Neural progenitor cell (in vitro differentiated cells): ENCODE results near the gene COL25A1. TPM values are rescaled to one million over a fixed set of nuclear protein-coding genes. Genes with fewer than 3 reads are reported as not detected.
"Not testable (repeated sequence)": the region's sequence is repeated elsewhere in the genome, so short reads cannot be mapped to it uniquely, and the experiment has no call there.

ENCODE experiments used
- DNase-seq: peaks from one replicate; pipeline ENCODE4 v3.0.0-alpha.2; 2016; ENCODE audit warnings: low spot score
- H2AFZ ChIP-seq: fragments of 200-600 bp; sonication (generic); replicated peaks from 2 replicates; pipeline ENCODE4 v1.6.1; 2016; ENCODE audit warnings: antibody characterized with exemption
- H3F3A ChIP-seq: fragments of 200-600 bp; sonication (generic); 2 replicates; pipeline ENCODE4 v1.6.1; 2016; ENCODE audit warnings: antibody characterized with exemption, low read depth
- H3K27ac ChIP-seq: fragments of 200-600 bp; sonication (generic); 2 replicates; pipeline ENCODE4 v1.5.1; 2016; ENCODE audit warnings: mild to moderate bottlenecking
- H3K27me3 ChIP-seq: fragments of 200-600 bp; sonication (generic); 2 replicates; pipeline ENCODE4 v1.6.1; 2016; ENCODE audit warnings: mild to moderate bottlenecking, moderate library complexity
- H3K36me3 ChIP-seq: fragments of 200-600 bp; sonication (generic); 2 replicates; pipeline ENCODE4 v1.5.1; 2016
- H3K4me1 ChIP-seq: fragments of 200-600 bp; sonication (generic); 2 replicates; pipeline ENCODE4 v1.6.1; 2016; ENCODE audit warnings: mixed run types
- H3K4me2 ChIP-seq: fragments of 200-600 bp; sonication (generic); 2 replicates; pipeline ENCODE4 v1.6.1; 2016
- H3K4me3 ChIP-seq: fragments of 200-600 bp; sonication (generic); 2 replicates; pipeline ENCODE4 v1.5.1; 2016
- H3K79me2 ChIP-seq: fragments of 200-600 bp; sonication (generic); 2 replicates; pipeline ENCODE4 v1.6.1; 2016; ENCODE audit warnings: low read depth
- H3K9ac ChIP-seq: fragments of 200-600 bp; sonication (generic); 2 replicates; pipeline ENCODE4 v1.6.1; 2016
- H3K9me3 ChIP-seq: fragments of 200-600 bp; sonication (generic); 2 replicates; pipeline ENCODE4 v1.5.1; 2016; ENCODE audit warnings: low read depth
- H4K20me1 ChIP-seq: fragments of 200-600 bp; sonication (generic); 2 replicates; pipeline ENCODE4 v1.6.1; 2016; ENCODE audit warnings: low read depth
- H3K27ac Mint-ChIP-seq: 3 replicates; pipeline ENCODE4 v1.8.0; 2021; ENCODE audit warnings: mixed read lengths
- H3K27me3 Mint-ChIP-seq: 2 replicates; pipeline ENCODE4 v1.8.0; 2022; ENCODE audit warnings: low read depth, mild to moderate bottlenecking, inconsistent platforms, moderate library complexity, mixed read lengths; ENCODE audit not compliant: insufficient read depth
- H3K36me3 Mint-ChIP-seq: 3 replicates; pipeline ENCODE4 v1.8.0; 2021; ENCODE audit warnings: mixed read lengths
- H3K4me1 Mint-ChIP-seq: 3 replicates; pipeline ENCODE4 v1.8.0; 2021; ENCODE audit warnings: mixed read lengths
- H3K4me3 Mint-ChIP-seq: 3 replicates; pipeline ENCODE4 v1.8.0; 2021; ENCODE audit warnings: mild to moderate bottlenecking, moderate library complexity, mixed read lengths
- H3K9me3 Mint-ChIP-seq: 3 replicates; pipeline ENCODE4 v1.8.0; 2020; ENCODE audit warnings: mixed read lengths
- EZH2 ChIP-seq: fragments of 200-600 bp; sonication (generic); IDR thresholded peaks from 2 replicates; pipeline ENCODE4 v1.6.1; 2017; ENCODE audit warnings: antibody characterized with exemption, mild to moderate bottlenecking, moderate library complexity
- EZH2phosphoT487 ChIP-seq: fragments of 200-600 bp; sonication (generic); IDR thresholded peaks from 2 replicates; pipeline ENCODE4 v1.6.1; 2017; ENCODE audit warnings: antibody characterized with exemption
- total RNA-seq: library from RNA; depleted of rRNA; stranded (reverse); fragments of >200 nt; gene quantifications from 2 replicates; pipeline ENCODE4 v1.2.3, GENCODE V29; 2015; ENCODE audit warnings: low replicate concordance
- TF ChIP-seq, protein P1 (sequence below): fragments of 200-600 bp; sonication (generic); IDR thresholded peaks from 2 replicates; pipeline ENCODE4 v1.5.1; 2017; ENCODE audit warnings: antibody characterized with exemption, mild to moderate bottlenecking

The COL25A1 gene
- total RNA-seq, 1 donor from 2014 or later = 1.3 TPM

DNA sequence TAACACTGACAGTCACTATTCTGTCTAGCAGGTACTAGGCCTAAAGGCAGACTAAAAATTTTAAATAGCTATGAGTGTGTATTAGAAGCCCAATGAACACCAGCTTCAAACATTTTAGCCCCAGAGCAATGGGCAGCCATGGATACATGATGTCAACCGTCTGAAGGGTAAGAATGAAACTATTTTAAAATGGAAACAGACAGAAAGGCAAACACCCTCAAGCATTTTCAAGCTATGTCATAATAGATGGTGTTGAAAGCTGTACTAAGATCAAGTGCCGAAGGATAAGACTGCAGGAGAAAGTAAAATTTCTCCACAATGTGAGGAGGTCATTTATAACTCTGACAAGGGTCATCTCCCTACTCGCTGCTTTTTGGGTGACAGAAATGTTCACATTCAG lies 225.0 kb downstream of the COL25A1 start:
- Histone ChIP-seq H3K4me2 (no peak overlapping the region), H2AFZ (no peak overlapping the region), H3K27ac (no peak overlapping the region), H3K4me3 (no peak overlapping the region), H3F3A (no peaks in the 10 kb centered on the region), H3K79me2 (no peaks in the 10 kb centered on the region), H3K4me1 (no peaks in the 10 kb centered on the region), H3K36me3 (no peaks in the 10 kb centered on the region), H4K20me1 (no peaks in the 10 kb centered on the region), H3K9ac (no peak overlapping the region), H3K9me3 (no peaks in the 10 kb centered on the region), H3K27me3 (no peaks in the 10 kb centered on the region)
- no peak for DNase-seq
- Mint-ChIP-seq H3K27me3 (no peaks in the 10 kb centered on the region), H3K4me3 (no peak overlapping the region), H3K27ac (no peak overlapping the region), H3K9me3 (no peaks in the 10 kb centered on the region), H3K36me3 (no peaks in the 10 kb centered on the region), H3K4me1 (peaks cover 7% of the 10 kb centered on the region)
- TF ChIP-seq EZH2 = no peak
- TF ChIP-seq EZH2phosphoT487 = no peak
- TF ChIP-seq, protein P1, sequence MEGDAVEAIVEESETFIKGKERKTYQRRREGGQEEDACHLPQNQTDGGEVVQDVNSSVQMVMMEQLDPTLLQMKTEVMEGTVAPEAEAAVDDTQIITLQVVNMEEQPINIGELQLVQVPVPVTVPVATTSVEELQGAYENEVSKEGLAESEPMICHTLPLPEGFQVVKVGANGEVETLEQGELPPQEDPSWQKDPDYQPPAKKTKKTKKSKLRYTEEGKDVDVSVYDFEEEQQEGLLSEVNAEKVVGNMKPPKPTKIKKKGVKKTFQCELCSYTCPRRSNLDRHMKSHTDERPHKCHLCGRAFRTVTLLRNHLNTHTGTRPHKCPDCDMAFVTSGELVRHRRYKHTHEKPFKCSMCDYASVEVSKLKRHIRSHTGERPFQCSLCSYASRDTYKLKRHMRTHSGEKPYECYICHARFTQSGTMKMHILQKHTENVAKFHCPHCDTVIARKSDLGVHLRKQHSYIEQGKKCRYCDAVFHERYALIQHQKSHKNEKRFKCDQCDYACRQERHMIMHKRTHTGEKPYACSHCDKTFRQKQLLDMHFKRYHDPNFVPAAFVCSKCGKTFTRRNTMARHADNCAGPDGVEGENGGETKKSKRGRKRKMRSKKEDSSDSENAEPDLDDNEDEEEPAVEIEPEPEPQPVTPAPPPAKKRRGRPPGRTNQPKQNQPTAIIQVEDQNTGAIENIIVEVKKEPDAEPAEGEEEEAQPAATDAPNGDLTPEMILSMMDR = no peak

DNA sequence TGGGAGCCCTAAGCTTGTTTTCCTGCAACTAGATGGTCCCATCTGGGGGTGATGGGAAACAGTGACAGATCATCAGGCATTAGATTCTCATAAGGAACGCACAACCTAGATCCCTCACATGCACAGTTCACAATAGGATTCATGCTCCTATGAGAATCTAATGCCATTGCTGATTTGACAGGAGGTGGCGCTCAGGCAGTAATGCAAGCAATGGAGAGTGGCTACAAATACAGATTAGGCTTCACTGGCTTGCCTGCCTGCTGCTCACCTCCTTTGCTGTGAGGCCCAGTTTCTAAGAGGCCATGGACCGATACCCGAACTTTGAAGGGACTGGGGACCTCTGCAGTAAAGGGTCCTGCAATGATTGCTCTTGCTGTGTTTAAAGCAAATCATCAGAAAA lies 225.7 kb downstream of the COL25A1 start:
- H3K4me1 Mint-ChIP-seq, H3F3A ChIP-seq, H3K79me2 ChIP-seq, H2AFZ ChIP-seq, H3K9ac ChIP-seq, H3K27me3 Mint-ChIP-seq, H4K20me1 ChIP-seq, H3K36me3 Mint-ChIP-seq, H3K4me2 ChIP-seq, H3K27ac ChIP-seq, H3K4me3 Mint-ChIP-seq, DNase-seq, H3K4me3 ChIP-seq, H3K4me1 ChIP-seq, H3K27me3 ChIP-seq, H3K27ac Mint-ChIP-seq, H3K9me3 Mint-ChIP-seq, H3K36me3 ChIP-seq, H3K9me3 ChIP-seq: not testable (repeated sequence)
- TF ChIP-seq, protein P1 = peak; percentile 7

DNA sequence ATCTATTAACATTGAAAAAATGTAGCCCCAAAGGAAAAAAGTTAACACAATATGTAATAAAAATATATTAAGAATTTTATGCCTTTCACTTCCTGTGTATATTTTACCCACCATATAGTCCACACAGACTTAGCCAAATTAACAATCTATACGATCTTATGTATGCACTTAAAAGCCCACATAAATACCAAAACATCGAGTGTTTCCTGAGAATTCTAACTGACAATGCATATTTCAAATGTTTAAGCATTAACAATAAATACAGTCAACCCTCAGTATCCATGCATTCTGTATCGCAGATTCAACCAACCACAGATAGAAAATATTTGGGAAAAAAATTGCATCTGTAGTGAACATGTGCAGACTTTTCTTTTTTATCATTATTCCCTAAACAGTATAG lies 226.8 kb downstream of the COL25A1 start:
- H3K4me2 ChIP-seq = no peak overlapping the region
- H3F3A ChIP-seq = no peaks in the 10 kb centered on the region
- no peaks in the 10 kb centered on the region for H3K9me3 ChIP-seq
- TF ChIP-seq EZH2phosphoT487 = no peak
- H3K4me1 Mint-ChIP-seq = peaks cover 7% of the 10 kb centered on the region
- H3K36me3 ChIP-seq = no peaks in the 10 kb centered on the region
- no peaks in the 10 kb centered on the region for H3K27me3 Mint-ChIP-seq
- no peaks in the 10 kb centered on the region for H3K27me3 ChIP-seq
- no peak overlapping the region for H2AFZ ChIP-seq
- no peaks in the 10 kb centered on the region for H3K4me1 ChIP-seq
- no peaks in the 10 kb centered on the region for H3K36me3 Mint-ChIP-seq
- H3K4me3 Mint-ChIP-seq = no peak overlapping the region
- no peak overlapping the region for H3K27ac ChIP-seq
- H3K9ac ChIP-seq = no peak overlapping the region
- H3K9me3 Mint-ChIP-seq = no peaks in the 10 kb centered on the region
- no peaks in the 10 kb centered on the region for H4K20me1 ChIP-seq
- H3K27ac Mint-ChIP-seq = no peak overlapping the region
- DNase-seq = no peak
- no peaks in the 10 kb centered on the region for H3K79me2 ChIP-seq
- no peak overlapping the region for H3K4me3 ChIP-seq

DNA sequence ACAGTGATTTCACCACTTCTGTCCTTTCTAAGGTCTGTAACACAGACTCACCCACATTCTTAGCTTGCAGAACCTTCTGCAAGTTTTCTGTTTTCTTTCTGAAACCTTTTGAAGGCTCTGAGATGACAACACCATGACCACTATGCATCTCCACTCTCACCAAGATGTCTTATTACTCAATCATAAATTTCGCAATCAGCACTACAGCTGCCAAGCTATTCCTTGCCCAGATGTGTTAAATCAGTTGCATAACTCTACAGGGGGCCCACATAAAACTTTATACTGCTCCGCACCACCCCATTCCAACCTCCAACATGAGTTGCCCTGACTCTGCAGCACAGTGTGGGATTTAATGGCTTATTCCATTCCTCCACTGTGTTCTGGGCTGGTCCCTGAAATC lies 229.9 kb downstream of the COL25A1 start:
- Histone ChIP-seq H3K9me3 (no peaks in the 10 kb centered on the region), H3K36me3 (no peaks in the 10 kb centered on the region), H3K9ac (no peak overlapping the region), H3K27ac (no peak overlapping the region), H2AFZ (no peak overlapping the region), H3K27me3 (no peaks in the 10 kb centered on the region), H3K79me2 (no peaks in the 10 kb centered on the region), H3F3A (no peaks in the 10 kb centered on the region), H3K4me3 (no peak overlapping the region), H4K20me1 (no peaks in the 10 kb centered on the region), H3K4me2 (no peak overlapping the region), H3K4me1 (no peaks in the 10 kb centered on the region)
- H3K4me3 Mint-ChIP-seq = no peak overlapping the region
- H3K36me3 Mint-ChIP-seq = no peaks in the 10 kb centered on the region
- no peak for DNase-seq
- no peaks in the 10 kb centered on the region for H3K4me1 Mint-ChIP-seq
- no peaks in the 10 kb centered on the region for H3K9me3 Mint-ChIP-seq
- H3K27me3 Mint-ChIP-seq = peaks cover 2% of the 10 kb centered on the region
- no peak overlapping the region for H3K27ac Mint-ChIP-seq
- TF ChIP-seq EZH2 (no peak), EZH2phosphoT487 (no peak)
- TF ChIP-seq, protein P1 = no peak

DNA sequence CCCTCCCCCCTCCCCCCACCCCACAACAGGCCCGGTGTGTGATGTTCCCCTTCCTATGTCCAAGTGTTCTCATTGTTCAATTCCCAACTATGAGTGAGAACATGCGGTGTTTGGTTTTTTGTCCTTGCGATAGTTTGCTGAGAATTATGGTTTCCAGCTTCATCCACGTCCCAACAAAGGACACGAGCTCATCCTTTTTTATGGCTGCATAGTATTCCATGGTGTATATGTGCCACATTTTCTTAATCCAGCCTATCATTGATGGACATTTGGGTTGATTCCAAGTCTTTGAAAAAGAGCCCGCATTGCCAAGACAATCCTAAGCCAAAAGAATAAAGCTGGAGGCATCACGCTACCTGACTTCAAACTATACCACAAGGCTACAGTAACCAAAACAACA lies 231.8 kb downstream of the COL25A1 start:
- H4K20me1 ChIP-seq, H3K4me1 Mint-ChIP-seq, H3K9me3 ChIP-seq, H3K27ac Mint-ChIP-seq, H3K79me2 ChIP-seq, H3K9me3 Mint-ChIP-seq, DNase-seq, H3K27ac ChIP-seq, H3K4me1 ChIP-seq, H3K36me3 Mint-ChIP-seq, H3K36me3 ChIP-seq, H3K27me3 Mint-ChIP-seq, H3K27me3 ChIP-seq, H3K4me3 Mint-ChIP-seq, H3K4me3 ChIP-seq, H3K4me2 ChIP-seq, H2AFZ ChIP-seq, H3F3A ChIP-seq, H3K9ac ChIP-seq: not testable (repeated sequence)
